GM19372 (cell line): Measurements from ENCODE around the gene DGAT2L6.
A peak's percentile ranks its signal among the peaks of the same experiment; 100 is the strongest.
"Not testable (repeated sequence)": the region's sequence is repeated elsewhere in the genome, so short reads cannot be mapped to it uniquely, and the experiment has no call there.

Experiments used
- ATAC-seq: cut with Tn5 transposase; IDR thresholded peaks from one replicate; pipeline ENCODE4 v1.9.1; 2021; ENCODE audit warnings: mild to moderate bottlenecking, low read depth, moderate library complexity; ENCODE audit not compliant: unreplicated experiment

The DGAT2L6 gene

GRCh38 chrX:70190225-70190624 is 12.9 kb downstream of the DGAT2L6 start:
- no peak for ATAC-seq

GRCh38 chrX:70196961-70197720 is 19.9 kb downstream of the DGAT2L6 start:
- ATAC-seq = peak; percentile 88

GRCh38 chrX:70201732-70202131 is 24.4 kb downstream of the DGAT2L6 start:
- ATAC-seq = no peak

- ATAC-seq = no peak
These were observed 31.2 kb downstream of the DGAT2L6 start for GRCh38 chrX:70208479-70208878.

GRCh38 chrX:70209570-70209969 is 32.3 kb downstream of the DGAT2L6 start:
- not testable (repeated sequence) for ATAC-seq

GRCh38 chrX:70219938-70220764 is 42.9 kb downstream of the DGAT2L6 start:
- ATAC-seq = no peak

GRCh38 chrX:70226048-70226447 is 48.8 kb downstream of the DGAT2L6 start:
- no peak for ATAC-seq

- no peak for ATAC-seq
These were observed 49.4 kb downstream of the DGAT2L6 start for GRCh38 chrX:70226687-70227086.

GRCh38 chrX:70231666-70232065 is 54.4 kb downstream of the DGAT2L6 start:
- no peak for ATAC-seq

GRCh38 chrX:70234355-70234754 is 57.1 kb downstream of the DGAT2L6 start, which contains the start of gene AWAT1:
Gene AWAT1, plus strand, starts transcription at chrX:70234655. Its CDS starts 41 bp downstream, at chrX:70234696.
- ATAC-seq = no peak

GRCh38 chrX:70240751-70241150 is 63.5 kb downstream of the DGAT2L6 start:
- no peak for ATAC-seq

GRCh38 chrX:70241501-70241900 is 64.2 kb downstream of the DGAT2L6 start:
- ATAC-seq = no peak

- ATAC-seq = not testable (repeated sequence)
These were observed 66.3 kb downstream of the DGAT2L6 start for GRCh38 chrX:70243601-70244000.

GRCh38 chrX:70244881-70245280 is 67.6 kb downstream of the DGAT2L6 start:
- ATAC-seq = no peak

GRCh38 chrX:70247252-70247651 is 70.0 kb downstream of the DGAT2L6 start:
- no peak for ATAC-seq

GRCh38 chrX:70252491-70252890 is 75.2 kb downstream of the DGAT2L6 start:
- ATAC-seq = no peak

- no peak for ATAC-seq
These were observed 76.2 kb downstream of the DGAT2L6 start for GRCh38 chrX:70253377-70254062.

- ATAC-seq = no peak
These were observed 76.7 kb downstream of the DGAT2L6 start for GRCh38 chrX:70254063-70254400.

- no peak for ATAC-seq
These were observed 77.6 kb downstream of the DGAT2L6 start for GRCh38 chrX:70254909-70255308.
